Erythroblast (primary cell): Measurements from ENCODE around the gene ST6GALNAC3.

Experiments
- GATA1 ChIP-seq: IDR thresholded peaks from 2 replicates; pipeline ENCODE4 v1.6.1; 2011; ENCODE audit warnings: low read depth, mild to moderate bottlenecking, control low read depth, low read length, moderate library complexity
- POLR2A ChIP-seq: IDR thresholded peaks from 2 replicates; pipeline ENCODE4 v1.6.1; 2011; ENCODE audit warnings: mild to moderate bottlenecking, low read length

- TF ChIP-seq POLR2A (no peak), GATA1 (no peak)
Measured at GRCh38 chr1:76156987-76157386, 82.4 kb downstream of the ST6GALNAC3 start.
